Right atrium auricular region (tissue), 2 donors: ENCODE measurements around the gene RSL24D1. TPM values are rescaled to one million over a fixed set of nuclear protein-coding genes. Genes with fewer than 3 reads are reported as not detected.
"Not testable (repeated sequence)": the region's sequence is repeated elsewhere in the genome, so short reads cannot be mapped to it uniquely, and the experiment has no call there.

Source experiments
- DNase-seq: peaks from one replicate; pipeline ENCODE4 v3.0.0-alpha.2; 2019; ENCODE audit warnings: low spot score
- H3K27ac ChIP-seq, 2 donors: fragments of 200-600 bp; sonication (generic); 1 replicate in 1 of 2; 2 replicates in 1 of 2; pipeline ENCODE4 v1.5.1; 2016 to 2019
- H3K27me3 ChIP-seq, 2 donors: fragments of 200-600 bp; sonication (generic); one replicate each; pipeline versions ENCODE4 v1.5.1 to v1.6.0; 2017 to 2019
- H3K36me3 ChIP-seq: fragments of 200-600 bp; sonication (generic); one replicate; pipeline ENCODE4 v1.5.1; 2016
- H3K4me1 ChIP-seq, 2 donors: fragments of 200-600 bp; sonication (generic); one replicate each; pipeline versions ENCODE4 v1.5.1 to v1.6.0; 2017 to 2019
- H3K4me3 ChIP-seq, 2 donors: fragments of 200-600 bp; sonication (generic); 1 replicate in 1 of 2; 2 replicates in 1 of 2; pipeline ENCODE4 v1.5.1; 2017 to 2019; ENCODE audit warnings: mild to moderate bottlenecking in 1 of 2, moderate library complexity in 1 of 2
- H3K9me3 ChIP-seq, 2 donors: fragments of 200-600 bp; sonication (generic); one replicate each; pipeline ENCODE4 v1.5.1; 2019
- total RNA-seq, 2 donors: library from RNA; depleted of rRNA; stranded (reverse); fragments of >200 nt; gene quantifications; one replicate each; pipeline ENCODE4 v1.1.0, GENCODE V29; 2016
- TF ChIP-seq, protein P1 (sequence below), 2 donors: fragments of 200-600 bp; sonication (generic); IDR thresholded peaks; one replicate each; pipeline ENCODE4 v1.5.1; 2019; ENCODE audit warnings: antibody characterized with exemption in 2 of 2

Gene RSL24D1
- total RNA-seq, 2 donors from 2014 or later = 42.6 to 48.2 TPM

DNA sequence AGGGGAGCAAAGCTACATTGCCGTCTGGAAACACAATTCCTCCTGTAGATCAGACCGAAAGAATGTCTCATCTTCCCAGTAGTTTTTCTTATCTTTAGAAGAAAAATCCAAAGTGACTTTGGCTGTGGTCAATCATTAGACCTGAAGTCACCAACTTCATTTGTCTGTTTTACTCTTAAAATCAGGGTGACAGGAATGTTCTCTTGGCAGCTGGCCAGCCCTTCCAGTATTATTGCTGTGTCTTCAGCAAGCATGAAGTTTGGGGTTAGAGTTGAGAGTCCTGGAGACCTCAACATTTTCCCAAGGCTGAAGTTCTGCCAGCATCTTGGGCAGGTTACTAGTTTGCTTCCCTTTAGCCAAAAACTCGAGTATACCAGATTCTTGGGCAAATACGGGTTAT lies 32.5 kb downstream of the RSL24D1 start:
- no peaks in the 10 kb centered on the region for H3K36me3 ChIP-seq
- no peak for DNase-seq
- no peak overlapping the region for H3K4me3 ChIP-seq
- H3K27me3 ChIP-seq = no peaks in the 10 kb centered on the region
- no peak overlapping the region for H3K27ac ChIP-seq
- TF ChIP-seq, protein P1, sequence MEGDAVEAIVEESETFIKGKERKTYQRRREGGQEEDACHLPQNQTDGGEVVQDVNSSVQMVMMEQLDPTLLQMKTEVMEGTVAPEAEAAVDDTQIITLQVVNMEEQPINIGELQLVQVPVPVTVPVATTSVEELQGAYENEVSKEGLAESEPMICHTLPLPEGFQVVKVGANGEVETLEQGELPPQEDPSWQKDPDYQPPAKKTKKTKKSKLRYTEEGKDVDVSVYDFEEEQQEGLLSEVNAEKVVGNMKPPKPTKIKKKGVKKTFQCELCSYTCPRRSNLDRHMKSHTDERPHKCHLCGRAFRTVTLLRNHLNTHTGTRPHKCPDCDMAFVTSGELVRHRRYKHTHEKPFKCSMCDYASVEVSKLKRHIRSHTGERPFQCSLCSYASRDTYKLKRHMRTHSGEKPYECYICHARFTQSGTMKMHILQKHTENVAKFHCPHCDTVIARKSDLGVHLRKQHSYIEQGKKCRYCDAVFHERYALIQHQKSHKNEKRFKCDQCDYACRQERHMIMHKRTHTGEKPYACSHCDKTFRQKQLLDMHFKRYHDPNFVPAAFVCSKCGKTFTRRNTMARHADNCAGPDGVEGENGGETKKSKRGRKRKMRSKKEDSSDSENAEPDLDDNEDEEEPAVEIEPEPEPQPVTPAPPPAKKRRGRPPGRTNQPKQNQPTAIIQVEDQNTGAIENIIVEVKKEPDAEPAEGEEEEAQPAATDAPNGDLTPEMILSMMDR (IDR thresholded peaks at IDR 0.05) = no peak
- peaks cover 0 to 6% of the 10 kb centered on the region in 2 donors for H3K9me3 ChIP-seq
- H3K4me1 ChIP-seq = no peaks in the 10 kb centered on the region

- Histone ChIP-seq H3K27me3 (no peaks in the 10 kb centered on the region), H3K36me3 (no peaks in the 10 kb centered on the region), H3K4me3 (no peak overlapping the region), H3K4me1 (no peaks in the 10 kb centered on the region), H3K9me3 (no peaks in the 10 kb centered on the region), H3K27ac (no peak overlapping the region)
- no peak for DNase-seq
- TF ChIP-seq, protein P1 (IDR thresholded peaks at IDR 0.05) = no peak
Measured at GRCh38 chr15:55151631-55152030, 45.1 kb downstream of the RSL24D1 start.

DNA sequence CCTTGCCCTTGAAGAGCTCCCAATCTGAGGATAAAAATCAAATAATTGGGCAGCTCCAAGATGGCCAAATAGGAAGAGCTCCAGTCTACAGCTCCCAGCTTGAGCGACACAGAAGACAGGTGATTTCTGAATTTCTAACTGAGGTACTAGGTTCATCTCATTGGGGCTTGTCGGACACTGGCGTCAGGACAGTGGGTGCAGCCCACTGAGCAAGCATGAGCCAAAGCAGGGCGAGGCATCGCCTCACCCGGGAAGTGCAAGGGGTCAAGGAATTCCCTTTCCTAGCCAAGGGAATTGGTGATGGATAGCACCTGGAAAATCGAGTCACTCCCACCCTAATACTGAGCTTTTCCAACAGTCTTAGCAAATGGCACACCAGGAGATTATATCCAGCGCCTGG lies 53.6 kb downstream of the RSL24D1 start:
- not testable (repeated sequence) for H3K4me1 ChIP-seq, H3K9me3 ChIP-seq

GRCh38 chr15:55133972-55134371 lies 62.8 kb downstream of the RSL24D1 start:
- Histone ChIP-seq H3K36me3 (no peaks in the 10 kb centered on the region), H3K27me3 (no peaks in the 10 kb centered on the region), H3K4me3 (no peak overlapping the region), H3K9me3 (peaks cover 0 to 23% of the 10 kb centered on the region in 2 donors), H3K27ac (no peak overlapping the region), H3K4me1 (no peaks in the 10 kb centered on the region)
- no peak for DNase-seq
- TF ChIP-seq, protein P1 (IDR thresholded peaks at IDR 0.05) = no peak

More for the DNA sequence above, 53.6 kb downstream of the RSL24D1 start:
- H3K27me3 ChIP-seq, DNase-seq, H3K4me3 ChIP-seq, H3K27ac ChIP-seq, H3K36me3 ChIP-seq: not testable (repeated sequence)

- Histone ChIP-seq H3K27me3 (no peaks in the 10 kb centered on the region), H3K27ac (no peak overlapping the region), H3K4me1 (no peaks in the 10 kb centered on the region), H3K4me3 (no peak overlapping the region), H3K9me3 (peaks cover 0 to 23% of the 10 kb centered on the region in 2 donors), H3K36me3 (no peaks in the 10 kb centered on the region)
- DNase-seq = no peak
- TF ChIP-seq, protein P1 (IDR thresholded peaks at IDR 0.05) = no peak
Measured at GRCh38 chr15:55132672-55133071, 64.1 kb downstream of the RSL24D1 start.

Other genes starting within 250 kb of the RSL24D1 start
- 1 to 10 TPM; 5.0 to 7.9 TPM for gene RAB27A, start 92.9 kb upstream of the RSL24D1 start, total RNA-seq
- 10 to 100 TPM; 11.4 to 14.8 TPM for gene PIGBOS1, start 122.2 kb upstream of the RSL24D1 start, total RNA-seq
- gene PIGB, start 122.3 kb upstream of the RSL24D1 start, total RNA-seq = 1 to 10 TPM; 3.2 to 3.3 TPM
- gene CCPG1, start 211.4 kb upstream of the RSL24D1 start, total RNA-seq = 10 to 100 TPM; 54.7 to 81.4 TPM
- 1 to 10 TPM; 1.6 to 5.6 TPM for gene PIERCE2, start 211.6 kb upstream of the RSL24D1 start, total RNA-seq